ENCODE measurements around the gene NAA35.
"Not testable (repeated sequence)": the region's sequence is repeated elsewhere in the genome, so short reads cannot be mapped to it uniquely, and the experiment has no call there.

Gene NAA35

GRCh38 chr9:86043586-86043985 is 102.6 kb downstream of the NAA35 start:
- in situ Hi-C loops (cut with MboI; ENCODE audit: low sequenced_read_pairs, unreplicated experiment), result no loop called here

GRCh38 chr9:86043999-86044398 is 103.1 kb downstream of the NAA35 start:
- in situ Hi-C loops (cut with MboI; ENCODE audit: low sequenced_read_pairs, unreplicated experiment), result no loop called here
- no peak for TF ChIP-seq CTCF (IDR thresholded peaks at IDR 0.05; ENCODE audit: borderline replicate concordance, control extremely low read depth, extremely low read depth, insufficient read depth, missing control alignments)
- DNase-seq (ENCODE audit: low spot score), result no peak

More at GRCh38 chr9:86043586-86043985, 102.6 kb downstream of the NAA35 start:
- no peak for TF ChIP-seq CTCF (IDR thresholded peaks at IDR 0.05; ENCODE audit: borderline replicate concordance, control extremely low read depth, extremely low read depth, insufficient read depth, missing control alignments)
- DNase-seq (ENCODE audit: low spot score), result no peak

- no peak for TF ChIP-seq CTCF (IDR thresholded peaks at IDR 0.05; ENCODE audit: borderline replicate concordance, control extremely low read depth, extremely low read depth, insufficient read depth, missing control alignments)
- in situ Hi-C loops (cut with MboI; ENCODE audit: low sequenced_read_pairs, unreplicated experiment), result no loop called here
- no peak for DNase-seq (ENCODE audit: low spot score)
These were observed 104.7 kb downstream of the NAA35 start for GRCh38 chr9:86045654-86046053.

DNA sequence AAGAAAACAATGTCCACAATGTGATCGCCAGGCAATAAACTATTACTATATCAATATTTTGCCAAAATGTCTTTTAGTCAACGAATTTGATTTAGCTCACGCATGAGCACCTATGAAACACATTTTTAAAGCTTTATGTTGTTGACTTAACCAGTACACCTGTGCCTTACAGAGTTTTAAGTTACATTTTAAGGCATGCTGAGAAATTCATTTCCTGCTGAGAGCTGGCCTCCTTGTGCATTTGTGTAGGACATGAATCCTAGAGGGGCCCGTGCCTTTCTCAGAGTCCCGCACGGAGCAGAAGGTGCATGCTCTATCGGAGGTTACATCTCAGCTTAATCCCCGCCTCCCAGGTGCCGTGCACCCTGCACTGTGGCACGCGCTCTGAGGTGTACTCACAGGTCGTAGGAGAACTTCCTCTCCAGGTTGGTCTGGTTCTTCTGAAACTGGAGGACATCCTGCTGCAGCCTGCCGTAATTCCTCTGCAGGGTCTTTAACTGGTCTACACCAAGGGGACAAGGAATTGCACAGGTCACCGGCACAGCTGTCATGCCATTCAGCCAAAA is 105.2 kb downstream of the NAA35 start:
- in situ Hi-C loops (cut with MboI; ENCODE audit: low sequenced_read_pairs, unreplicated experiment), result no loop called here
- TF ChIP-seq CTCF (IDR thresholded peaks at IDR 0.05; ENCODE audit: borderline replicate concordance, control extremely low read depth, extremely low read depth, insufficient read depth, missing control alignments), result no peak
- no peak for DNase-seq (ENCODE audit: low spot score)

DNA sequence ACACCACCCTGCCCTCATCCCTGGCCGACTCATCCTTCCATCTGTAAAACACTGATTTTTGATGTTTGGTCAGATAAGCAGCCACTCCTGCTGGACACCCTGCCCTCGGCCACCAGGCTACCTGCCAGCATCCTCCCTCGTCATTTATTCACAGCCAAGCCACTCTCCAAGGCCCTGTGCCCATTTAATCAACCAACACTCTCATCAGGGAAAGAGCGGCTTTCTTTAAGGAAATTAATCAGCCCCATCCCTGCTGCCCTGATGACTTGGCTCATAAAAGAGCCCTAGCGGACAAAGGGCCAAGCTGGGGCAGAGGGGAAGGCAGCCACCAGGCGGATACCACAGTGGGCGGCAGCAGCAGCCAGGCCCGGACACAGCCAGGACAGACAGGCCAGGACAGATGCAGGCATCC is 106.0 kb downstream of the NAA35 start:
- TF ChIP-seq CTCF (IDR thresholded peaks at IDR 0.05; ENCODE audit: borderline replicate concordance, control extremely low read depth, extremely low read depth, insufficient read depth, missing control alignments), result no peak
- no peak for DNase-seq (ENCODE audit: low spot score)
- in situ Hi-C loops (cut with MboI; ENCODE audit: low sequenced_read_pairs, unreplicated experiment), result no loop called here

DNA sequence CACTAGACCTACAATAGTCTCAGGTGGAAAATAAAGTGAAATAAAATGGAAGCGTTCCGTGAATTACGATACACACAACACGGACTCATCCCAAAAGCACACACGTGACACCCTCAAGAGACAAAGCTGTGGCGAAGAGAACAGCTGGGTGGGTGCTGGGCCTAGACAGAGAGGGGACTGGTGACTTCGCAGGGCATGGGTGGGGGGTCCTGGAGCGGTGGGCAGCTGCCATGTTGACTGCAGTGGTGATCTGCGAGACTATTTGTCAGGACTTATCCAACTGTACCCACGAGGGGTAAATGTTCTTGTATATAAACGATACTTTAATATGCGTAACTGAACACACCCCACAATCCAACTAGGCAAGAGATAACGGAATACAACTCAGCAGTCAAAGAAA is 106.4 kb downstream of the NAA35 start:
- DNase-seq (ENCODE audit: low spot score), result no peak
- in situ Hi-C loops (cut with MboI; ENCODE audit: low sequenced_read_pairs, unreplicated experiment), result no loop called here
- TF ChIP-seq CTCF (IDR thresholded peaks at IDR 0.05; ENCODE audit: borderline replicate concordance, control extremely low read depth, extremely low read depth, insufficient read depth, missing control alignments), result no peak

- in situ Hi-C loops (cut with MboI; ENCODE audit: low sequenced_read_pairs, unreplicated experiment); DNase-seq (ENCODE audit: low spot score): not testable (repeated sequence)
These were observed 107.2 kb downstream of the NAA35 start for GRCh38 chr9:86048018-86048742.
